CD14-positive monocyte (primary cell): Measurements from ENCODE around the gene ADIG. TPM values are rescaled to one million over a fixed set of nuclear protein-coding genes. Genes with fewer than 3 reads are reported as not detected.

ENCODE experiments used
- DNase-seq, 3 donors: peaks; one replicate each; pipeline ENCODE4 v3.0.0-alpha.2; 2011 to 2022
- H2AFZ ChIP-seq: 2 replicates; pipeline ENCODE4 v1.6.0; 2012; ENCODE audit warnings: mild to moderate bottlenecking, low read depth, low read length, inconsistent platforms; ENCODE audit not compliant: insufficient read depth, poor library complexity, severe bottlenecking
- H3K27ac ChIP-seq, 2 donors: 1 replicate in 1 of 2; 2 replicates in 1 of 2; pipeline ENCODE4 v1.5.1; 2012 to 2013; ENCODE audit warnings: low read length in 2 of 2, control low read depth in 1 of 2, inconsistent platforms in 1 of 2, low read depth in 1 of 2, mild to moderate bottlenecking in 1 of 2
- H3K27me3 ChIP-seq, 2 donors: one replicate each; pipeline versions ENCODE4 v1.6.0 to v1.6.1; 2011 to 2013; ENCODE audit warnings: low read length in 2 of 2; ENCODE audit not compliant: control insufficient read depth in 2 of 2, insufficient read depth in 2 of 2
- H3K36me3 ChIP-seq, 2 donors: replicated peaks in 1 of 2; 1 replicate in 1 of 2; 2 replicates in 1 of 2; pipeline versions ENCODE4 v1.5.1 to v1.6.1; 2012 to 2013; ENCODE audit warnings: low read length in 2 of 2, control low read depth in 1 of 2, inconsistent platforms in 1 of 2, mild to moderate bottlenecking in 1 of 2; ENCODE audit not compliant: insufficient read depth in 2 of 2, control insufficient read depth in 1 of 2
- H3K4me1 ChIP-seq, 2 donors: 1 replicate in 1 of 2; 2 replicates in 1 of 2; pipeline versions ENCODE4 v1.5.1 to v1.6.1; 2012 to 2013; ENCODE audit warnings: low read length in 2 of 2, control low read depth in 1 of 2, inconsistent platforms in 1 of 2, mild to moderate bottlenecking in 1 of 2, moderate library complexity in 1 of 2; ENCODE audit not compliant: insufficient read depth in 2 of 2, control insufficient read depth in 1 of 2
- H3K4me2 ChIP-seq: replicated peaks from 2 replicates; pipeline ENCODE3; 2012; ENCODE audit warnings: low read length, moderate library complexity, mild to moderate bottlenecking; ENCODE audit not compliant: poor library complexity, severe bottlenecking; ENCODE audit errors: extremely low read depth
- H3K4me3 ChIP-seq, 3 experiments: fragments of 200-600 bp in 1 of 3; sonication (generic) in 1 of 3; replicated peaks in 1 of 3; 1 replicate in 2 of 3; 2 replicates in 1 of 3; pipeline ENCODE4 v1.5.1; 2011 to 2013; ENCODE audit warnings: low read length in 3 of 3, mild to moderate bottlenecking in 3 of 3, control low read depth in 2 of 3, low read depth in 2 of 3, inconsistent platforms in 1 of 3, moderate library complexity in 1 of 3
- H3K79me2 ChIP-seq: 2 replicates; pipeline ENCODE4 v1.6.0; 2012; ENCODE audit warnings: mild to moderate bottlenecking, control low read depth, inconsistent platforms, low read length, moderate library complexity; ENCODE audit not compliant: insufficient read depth
- H3K9ac ChIP-seq: 2 replicates; pipeline ENCODE4 v1.6.0; 2017; ENCODE audit warnings: low read length, mild to moderate bottlenecking; ENCODE audit not compliant: insufficient read depth, poor library complexity, severe bottlenecking
- H3K9me3 ChIP-seq, 2 donors: replicated peaks in 1 of 2; 1 replicate in 1 of 2; 2 replicates in 1 of 2; pipeline versions ENCODE4 v1.5.1 to v1.6.1; 2012 to 2013; ENCODE audit warnings: low read length in 2 of 2, control low read depth in 1 of 2; ENCODE audit not compliant: control insufficient read depth in 1 of 2, insufficient read depth in 1 of 2
- H4K20me1 ChIP-seq: 2 replicates; pipeline ENCODE4 v1.6.0; 2012; ENCODE audit warnings: mild to moderate bottlenecking, low read length, control low read depth, moderate library complexity; ENCODE audit not compliant: insufficient read depth
- H3K27ac Mint-ChIP-seq, 7 donors: one replicate each; pipeline ENCODE4 v1.8.0; 2020; ENCODE audit warnings: mild to moderate bottlenecking in 7 of 7, mixed read lengths in 7 of 7, moderate library complexity in 6 of 7, inconsistent platforms in 2 of 7
- H3K27me3 Mint-ChIP-seq, 3 donors: one replicate each; pipeline ENCODE4 v1.8.0; 2021 to 2022; ENCODE audit warnings: low read depth in 3 of 3, mild to moderate bottlenecking in 3 of 3, mixed read lengths in 3 of 3, moderate library complexity in 3 of 3, inconsistent platforms in 1 of 3
- H3K36me3 Mint-ChIP-seq, 2 donors: one replicate each; pipeline ENCODE4 v1.8.0; 2020; ENCODE audit warnings: mixed read lengths in 2 of 2, inconsistent platforms in 1 of 2, mild to moderate bottlenecking in 1 of 2
- H3K4me1 Mint-ChIP-seq: one replicate; pipeline ENCODE4 v1.8.0; 2020; ENCODE audit warnings: mild to moderate bottlenecking, mixed read lengths
- H3K4me3 Mint-ChIP-seq, 2 donors: one replicate each; pipeline ENCODE4 v1.8.0; 2020; ENCODE audit warnings: mild to moderate bottlenecking in 2 of 2, mixed read lengths in 2 of 2, moderate library complexity in 1 of 2
- H3K9me3 Mint-ChIP-seq, 7 donors: one replicate each; pipeline ENCODE4 v1.8.0; 2020 to 2022; ENCODE audit warnings: mixed read lengths in 7 of 7, mild to moderate bottlenecking in 6 of 7, moderate library complexity in 6 of 7, inconsistent platforms in 2 of 7
- CTCF ChIP-seq: fragments of 200-600 bp; IDR thresholded peaks from one replicate; pipeline ENCODE4 v1.8.0; 2022; ENCODE audit warnings: antibody characterized with exemption, mild to moderate bottlenecking
- WGBS: methylation state at CpG from one replicate; pipeline ENCODE4 v1.1.5; 2013; ENCODE audit warnings: missing lambda C conversion rate; ENCODE audit not compliant: insufficient coverage; 5-methylcytosine and 5-hydroxymethylcytosine counted together
- intact Hi-C, 2 donors: fragments of 100-400 bp; cut with micrococcal nuclease; formaldehyde crosslinking; loops; one replicate each; pipeline versions ENCODE4 v1.15.0 to v1.15.1; 2023
- polyA plus RNA-seq, 3 donors: library from polyadenylated mRNA; depleted of rRNA in 1 of 3; unstranded in 2 of 3; stranded (reverse) in 1 of 3; fragments of 300-500 nt in 2 of 3; fragments of >200 nt in 1 of 3; fragmentation: Illumina TruSeq in 2 of 3; gene quantifications; 1 replicate in 2 of 3; 2 replicates in 1 of 3; pipeline ENCODE4 v1.2.3, GENCODE V29; 2012 to 2021

ADIG gene
- polyA plus RNA-seq, 3 donors: not detected

DNA sequence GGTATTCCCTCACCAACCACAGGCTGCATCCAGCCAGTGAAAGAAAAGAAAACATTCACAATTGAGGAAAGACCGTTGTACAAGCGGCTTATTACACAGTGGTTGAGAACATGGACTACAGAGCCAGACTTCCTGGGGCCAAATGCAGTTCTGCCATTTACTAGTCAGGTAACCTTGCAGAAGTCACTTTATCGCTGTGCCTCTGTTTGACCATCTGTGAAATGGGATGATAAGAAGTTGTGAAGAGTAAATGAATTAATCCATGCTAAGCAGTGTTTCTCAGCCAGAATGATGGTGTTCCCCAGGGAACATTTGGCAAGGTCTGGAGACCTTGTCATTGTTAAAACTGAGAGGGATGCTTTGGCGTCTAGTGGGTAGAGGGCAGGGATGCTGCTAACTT lies 35.5 kb downstream of the ADIG start:
- Histone ChIP-seq H3K27me3 (peaks cover 2 to 13% of the 10 kb centered on the region in 2 donors), H3K4me2 (no peak overlapping the region), H3K9ac (no peak overlapping the region), H3K4me1 (no peaks in the 10 kb centered on the region), H2AFZ (no peak overlapping the region), H3K79me2 (no peaks in the 10 kb centered on the region), H3K4me3 (no peak overlapping the region), H3K27ac (no peak overlapping the region), H4K20me1 (no peaks in the 10 kb centered on the region), H3K36me3 (no peaks in the 10 kb centered on the region), H3K9me3 (no peaks in the 10 kb centered on the region)
- intact Hi-C loops: no loop called here
- Mint-ChIP-seq H3K27ac (no peak overlapping the region), H3K27me3 (peaks cover 5 to 19% (median 15%) of the 10 kb centered on the region in 3 donors), H3K9me3 (peaks cover 0 to 3% (median 0%) of the 10 kb centered on the region in 7 donors), H3K4me3 (no peak overlapping the region), H3K4me1 (no peaks in the 10 kb centered on the region), H3K36me3 (no peaks in the 10 kb centered on the region)
- WGBS: 92% methylated on average over 3 of the region's 4 CpGs
- no peak for TF ChIP-seq CTCF
- DNase-seq: no peak

DNA sequence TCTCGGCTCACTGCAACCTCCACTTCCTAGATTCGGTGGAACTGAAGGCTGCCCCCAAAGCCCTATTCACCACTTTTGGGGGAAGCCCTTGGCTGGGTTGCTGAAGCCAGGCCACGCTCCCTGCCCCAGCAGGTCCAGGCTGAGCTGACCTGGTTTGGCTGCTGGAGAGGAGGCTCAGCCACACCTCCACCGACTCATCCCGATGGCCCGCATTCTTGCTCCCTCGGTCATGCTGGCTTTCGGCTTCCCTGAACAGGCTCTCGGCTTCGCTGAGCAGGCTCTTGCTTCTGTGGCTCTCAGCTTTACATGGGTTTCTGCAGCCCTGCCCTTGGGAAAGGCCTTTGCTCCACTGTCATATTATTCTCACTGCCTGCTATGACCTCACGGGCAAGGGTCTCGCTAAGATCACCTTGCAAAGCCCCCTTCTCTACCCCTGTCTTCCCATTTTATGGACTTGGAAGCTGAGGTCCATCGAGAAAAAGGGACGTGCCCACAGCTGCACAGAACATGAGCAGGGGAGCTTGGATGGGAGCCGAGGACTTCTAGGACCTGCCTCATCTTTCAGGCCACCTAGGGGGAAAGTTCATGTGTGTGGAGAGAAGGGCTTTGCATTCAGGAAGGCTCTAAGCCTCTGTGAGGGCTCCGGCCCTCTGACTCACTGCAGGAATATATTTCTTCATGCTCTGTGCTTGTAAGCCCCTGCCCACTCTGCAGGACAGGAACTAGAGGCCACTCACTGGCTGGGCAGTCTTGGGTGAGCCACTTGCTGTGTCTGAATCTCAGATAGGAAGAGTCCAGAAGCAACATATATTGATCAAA lies 36.2 kb downstream of the ADIG start:
- Mint-ChIP-seq H3K4me1 (no peaks in the 10 kb centered on the region), H3K27ac (no peak overlapping the region), H3K4me3 (no peak overlapping the region), H3K36me3 (no peaks in the 10 kb centered on the region), H3K9me3 (peaks cover 0 to 3% (median 0%) of the 10 kb centered on the region in 7 donors), H3K27me3 (peaks cover 9 to 22% (median 19%) of the 10 kb centered on the region in 3 donors)
- 83% methylated on average over 14 of the region's 16 CpGs for WGBS
- no peak overlapping the region for H2AFZ ChIP-seq
- TF ChIP-seq CTCF: no peak
- H3K9ac ChIP-seq: no peak overlapping the region
- DNase-seq: no peak
- H3K9me3 ChIP-seq: no peaks in the 10 kb centered on the region
- no peaks in the 10 kb centered on the region for H3K79me2 ChIP-seq
- no peaks in the 10 kb centered on the region for H4K20me1 ChIP-seq
- intact Hi-C loops: no loop called here
- H3K4me2 ChIP-seq: no peak overlapping the region
- H3K4me3 ChIP-seq: no peak overlapping the region
- H3K27ac ChIP-seq: no peak overlapping the region
- H3K27me3 ChIP-seq: peaks cover 3 to 13% of the 10 kb centered on the region in 2 donors
- no peaks in the 10 kb centered on the region for H3K36me3 ChIP-seq
- no peaks in the 10 kb centered on the region for H3K4me1 ChIP-seq
